Psoas muscle (tissue), 8 donors: ENCODE measurements around the gene PRKAG2. TPM values are rescaled to one million over a fixed set of nuclear protein-coding genes. Genes with fewer than 3 reads are reported as not detected.

Experiments
- ATAC-seq, 4 donors: fragments of 200-7000 bp; cut with Tn5 transposase; one replicate each; pipeline ENCODE4 v1.9.1; 2020; ENCODE audit warnings: moderate library complexity in 3 of 4, mild to moderate bottlenecking in 2 of 4
- DNase-seq, 2 donors: peaks; one replicate each; pipeline ENCODE4 v3.0.0-alpha.2; 2020
- H3K27ac ChIP-seq: fragments of 200-600 bp; one replicate; pipeline ENCODE4 v1.8.0; 2022
- H3K27me3 ChIP-seq, 3 donors: fragments of 200-600 bp in 1 of 3; one replicate each; pipeline versions ENCODE4 v1.6.1 to v1.8.0; 2013 to 2022; ENCODE audit warnings: low read length in 2 of 3, mild to moderate bottlenecking in 2 of 3, moderate library complexity in 1 of 3; ENCODE audit not compliant: insufficient read depth in 3 of 3
- H3K36me3 ChIP-seq, 2 donors: fragments of 200-600 bp in 1 of 2; one replicate each; pipeline versions ENCODE4 v1.6.1 to v1.8.0; 2013 to 2022; ENCODE audit warnings: low read depth in 1 of 2, mild to moderate bottlenecking in 1 of 2, moderate library complexity in 1 of 2; ENCODE audit not compliant: insufficient read depth in 1 of 2
- H3K4me1 ChIP-seq: fragments of 200-600 bp; one replicate; pipeline ENCODE4 v1.8.0; 2022
- H3K4me3 ChIP-seq: fragments of 200-600 bp; one replicate; pipeline ENCODE4 v1.8.0; 2022; ENCODE audit warnings: mild to moderate bottlenecking
- H3K9me3 ChIP-seq: fragments of 200-600 bp; one replicate; pipeline ENCODE4 v1.8.0; 2022
- WGBS, 3 donors: extraction: QIAGEN DNeasy Blood & Tissue Kit; methylation state at CpG; one replicate each; pipeline versions ENCODE4 v1.1.6 to v1.1.7; 2013; 5-methylcytosine and 5-hydroxymethylcytosine counted together
- intact Hi-C, 2 donors: fragments of 100-400 bp; cut with DNase I; formaldehyde crosslinking; loops; one replicate each; pipeline versions ENCODE4 v1.11.0 to v1.14.2; 2022
- polyA plus RNA-seq, 3 donors: library from polyadenylated mRNA; stranded (reverse); fragments of 200-250 nt; gene quantifications; one replicate each; pipeline ENCODE4 v1.2.3, GENCODE V29; 2013
- total RNA-seq, 4 donors: library from RNA; stranded (reverse); fragmentation: NEBNext Ultra II Directional in 2 of 4; extraction: Animal tissue kit (Norgen Biotek cat#: 25700) in 2 of 4; gene quantifications; one replicate each; pipeline versions ENCODE4 v1.2.1 to v1.2.4, GENCODE V29; 2021 to 2023
- TF ChIP-seq, protein P1 (sequence below): fragments of 200-600 bp; IDR thresholded peaks from one replicate; pipeline ENCODE4 v1.8.0; 2022; ENCODE audit warnings: antibody characterized with exemption
- donor health status: healthy with polysubstance abuse.
- donor health status: DM: no; HTN: no; CAD: no; lungs with moderate emphysema.
- donor health status: Bipolar disorder and iron deficiency.
- donor health status: healthy.
- donor health status: DM: yes; HTN: yes; CAD: no.
- donor health status: DM: no; HTN: no; CAD: no.
- donor health status: DM: no; HTN: no; CAD: no.
- donor health status: DM: yes; HTN: yes; CAD: no.

Gene PRKAG2
- total and polyA plus RNA-seq, 7 donors: 9.3 to 143 (median 19.8) TPM

DNA sequence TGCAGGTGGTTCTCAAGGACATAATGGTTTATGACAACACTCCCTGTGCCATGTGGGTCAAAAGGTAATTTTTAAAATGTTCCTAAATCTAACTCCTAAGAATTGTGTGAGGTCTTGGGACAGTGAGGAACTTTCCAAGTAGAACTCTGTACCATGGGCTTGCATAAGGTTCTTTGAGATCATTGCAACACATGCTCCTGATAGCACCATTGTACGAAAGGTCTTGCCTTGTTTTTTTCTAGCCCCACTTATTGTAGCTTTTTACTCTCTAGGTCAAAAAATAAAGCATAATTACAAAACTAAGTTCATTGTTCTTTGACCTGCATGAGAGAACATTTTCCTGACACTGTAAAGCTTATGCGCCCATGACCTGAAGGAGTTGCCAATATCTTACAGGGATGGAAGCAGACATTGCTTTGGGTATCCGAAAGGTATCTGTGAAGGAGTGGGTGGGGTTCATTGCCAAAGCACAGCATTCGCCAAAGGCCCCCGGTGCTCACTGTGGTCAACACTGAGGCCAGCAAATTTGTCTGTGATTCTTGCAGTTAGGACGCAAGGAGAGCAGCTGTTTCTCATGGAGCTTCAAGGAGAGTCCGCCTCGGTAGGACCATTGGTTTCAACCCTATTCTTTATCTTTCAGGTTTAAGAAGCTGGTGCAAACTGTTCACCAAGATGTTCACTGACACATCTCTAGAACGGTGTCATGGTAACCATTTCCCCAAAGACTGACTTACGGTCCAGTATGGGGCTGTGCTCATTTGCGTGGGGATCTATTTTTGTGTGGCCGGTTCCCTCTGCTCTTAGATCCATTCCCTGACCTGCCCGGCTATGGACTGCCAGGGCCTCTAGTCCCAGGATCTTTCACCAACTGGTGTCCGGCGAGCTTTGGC lies 7.6 kb upstream of the PRKAG2 start:
- WGBS, 3 donors: 92 to 93% (median 93%) methylated on average over 15 of the region's 15 CpGs
- H3K36me3 ChIP-seq: no peaks in the 10 kb centered on the region
- H3K27me3 ChIP-seq: peaks cover 0 to 24% (median 5%) of the 10 kb centered on the region in 3 donors
- no peaks in the 10 kb centered on the region for H3K4me1 ChIP-seq
- TF ChIP-seq, protein P1, sequence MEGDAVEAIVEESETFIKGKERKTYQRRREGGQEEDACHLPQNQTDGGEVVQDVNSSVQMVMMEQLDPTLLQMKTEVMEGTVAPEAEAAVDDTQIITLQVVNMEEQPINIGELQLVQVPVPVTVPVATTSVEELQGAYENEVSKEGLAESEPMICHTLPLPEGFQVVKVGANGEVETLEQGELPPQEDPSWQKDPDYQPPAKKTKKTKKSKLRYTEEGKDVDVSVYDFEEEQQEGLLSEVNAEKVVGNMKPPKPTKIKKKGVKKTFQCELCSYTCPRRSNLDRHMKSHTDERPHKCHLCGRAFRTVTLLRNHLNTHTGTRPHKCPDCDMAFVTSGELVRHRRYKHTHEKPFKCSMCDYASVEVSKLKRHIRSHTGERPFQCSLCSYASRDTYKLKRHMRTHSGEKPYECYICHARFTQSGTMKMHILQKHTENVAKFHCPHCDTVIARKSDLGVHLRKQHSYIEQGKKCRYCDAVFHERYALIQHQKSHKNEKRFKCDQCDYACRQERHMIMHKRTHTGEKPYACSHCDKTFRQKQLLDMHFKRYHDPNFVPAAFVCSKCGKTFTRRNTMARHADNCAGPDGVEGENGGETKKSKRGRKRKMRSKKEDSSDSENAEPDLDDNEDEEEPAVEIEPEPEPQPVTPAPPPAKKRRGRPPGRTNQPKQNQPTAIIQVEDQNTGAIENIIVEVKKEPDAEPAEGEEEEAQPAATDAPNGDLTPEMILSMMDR: no peak
- intact Hi-C loops: no loop called here
- no peaks in the 10 kb centered on the region for H3K9me3 ChIP-seq
- no peak overlapping the region for H3K4me3 ChIP-seq
- DNase-seq: no peak
- ATAC-seq: no peak
- no peak overlapping the region for H3K27ac ChIP-seq

DNA sequence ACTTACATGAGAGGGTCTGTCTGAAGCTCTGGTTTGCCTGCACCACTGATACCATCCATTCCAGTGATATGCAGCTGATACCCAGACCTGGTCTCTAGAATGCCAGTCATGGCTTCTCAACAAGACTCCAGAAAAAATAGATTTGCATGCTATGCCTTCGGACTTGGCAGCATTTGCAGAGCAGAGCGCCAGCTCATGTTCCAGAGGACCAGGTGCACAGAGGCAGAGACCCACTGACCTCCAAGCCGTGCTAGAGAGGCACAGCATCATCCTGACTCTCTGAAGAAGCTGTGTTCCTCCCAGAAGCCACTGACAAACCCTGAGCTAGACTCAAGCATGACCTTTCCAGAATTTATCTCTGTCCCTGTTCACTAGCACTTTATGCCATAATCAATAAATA lies 6.9 kb upstream of the PRKAG2 start:
- H3K4me3 ChIP-seq: no peak overlapping the region

DNA sequence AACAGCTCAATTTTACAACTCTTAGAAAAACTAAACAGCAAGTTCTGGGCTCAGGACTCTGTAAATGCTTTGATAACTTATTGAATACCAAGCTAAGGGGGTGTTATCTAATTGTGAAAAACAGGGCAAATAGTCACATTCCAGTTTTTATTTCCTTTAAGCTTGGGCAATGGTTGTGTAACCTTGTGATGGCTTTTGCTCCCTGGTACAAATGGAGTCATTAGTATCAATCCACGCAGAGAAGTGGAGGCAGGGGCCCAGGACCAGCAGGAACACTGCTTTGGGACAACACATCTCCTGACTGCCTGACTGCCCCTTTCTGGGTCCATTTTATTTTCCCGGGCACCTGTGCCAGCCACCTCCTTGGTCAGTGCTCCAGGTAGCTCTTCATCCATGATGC lies 5.8 kb upstream of the PRKAG2 start:
- Histone ChIP-seq H3K27ac (no peak overlapping the region), H3K4me3 (no peak overlapping the region), H3K9me3 (no peaks in the 10 kb centered on the region), H3K4me1 (peaks cover 2% of the 10 kb centered on the region), H3K27me3 (peaks cover 0 to 21% (median 3%) of the 10 kb centered on the region in 3 donors), H3K36me3 (no peaks in the 10 kb centered on the region)
- intact Hi-C loops: no loop called here
- TF ChIP-seq, protein P1: no peak
- 94 to 97% (median 95%) methylated on average over 2 of the region's 2 CpGs for WGBS, 3 donors
- no peak for DNase-seq
- ATAC-seq: no peak

More for the DNA sequence above, 6.9 kb upstream of the PRKAG2 start:
- Histone ChIP-seq H3K27ac (no peak overlapping the region), H3K4me1 (no peaks in the 10 kb centered on the region), H3K36me3 (no peaks in the 10 kb centered on the region), H3K27me3 (peaks cover 0 to 24% (median 5%) of the 10 kb centered on the region in 3 donors), H3K9me3 (no peaks in the 10 kb centered on the region)
- ATAC-seq (no peak), DNase-seq (no peak)
- intact Hi-C loops: no loop called here
- 27 to 45% (median 36%) methylated on average over 3 of the region's 3 CpGs for WGBS, 3 donors
- TF ChIP-seq, protein P1: no peak

DNA sequence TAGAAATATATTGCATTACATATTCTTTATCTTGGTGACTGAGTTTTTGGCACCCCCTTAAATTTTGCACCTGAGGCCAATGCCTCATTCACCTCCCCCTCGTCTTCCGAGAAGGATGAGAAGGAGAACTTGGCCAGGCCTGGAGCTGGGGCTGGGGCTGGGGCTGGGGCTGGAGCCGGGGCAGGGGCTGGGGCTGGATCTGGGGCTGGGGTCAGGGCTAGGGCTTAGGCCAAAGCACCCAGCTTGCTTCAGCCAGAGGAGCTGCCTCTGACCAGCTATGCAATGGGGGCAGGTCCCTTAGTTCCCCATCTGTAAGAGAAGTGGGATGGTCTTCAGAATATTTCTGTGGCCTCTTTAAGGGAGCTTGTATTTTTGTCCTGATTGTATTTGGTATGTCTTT lies 3.8 kb upstream of the PRKAG2 start:
- no peak for DNase-seq
- H3K4me3 ChIP-seq: no peak overlapping the region
- H3K36me3 ChIP-seq: no peaks in the 10 kb centered on the region
- ATAC-seq: no peak
- 86 to 98% (median 90%) methylated on average over 3 of the region's 3 CpGs for WGBS, 3 donors
- H3K4me1 ChIP-seq: peaks cover 3% of the 10 kb centered on the region
- H3K9me3 ChIP-seq: no peaks in the 10 kb centered on the region
- TF ChIP-seq, protein P1: no peak
- intact Hi-C loops: no loop called here
- peaks cover 0 to 16% (median 0%) of the 10 kb centered on the region in 3 donors for H3K27me3 ChIP-seq
- no peak overlapping the region for H3K27ac ChIP-seq
